Measurements from ENCODE around the gene PFKFB4.
"Not testable (repeated sequence)": the region's sequence is repeated elsewhere in the genome, so short reads cannot be mapped to it uniquely, and the experiment has no call there.

PFKFB4 gene

GRCh38 chr3:48524970-48525369 lies 31.6 kb downstream of the PFKFB4 start:
- DNase-seq, result no peak

- DNase-seq, result no peak
These were observed 35.0 kb downstream of the PFKFB4 start for GRCh38 chr3:48521635-48522034.

DNA sequence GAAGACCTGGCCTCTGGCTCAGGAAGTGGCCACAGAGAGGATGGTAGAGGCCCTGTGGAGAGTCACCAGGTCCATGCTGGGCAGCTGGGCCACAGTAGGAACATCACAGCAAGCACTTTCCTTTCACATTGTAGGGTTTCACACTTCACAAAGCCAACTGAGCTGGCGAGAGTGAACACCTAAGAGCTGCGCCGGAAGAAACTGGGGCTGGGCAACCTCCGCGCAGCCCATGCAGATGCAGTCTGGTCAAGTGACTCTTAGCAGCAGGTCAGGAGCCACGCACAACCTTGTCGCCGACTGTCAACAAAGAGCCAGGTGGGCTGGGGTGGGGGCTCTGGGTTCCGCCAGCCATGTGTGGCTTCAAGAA lies 37.3 kb downstream of the PFKFB4 start:
- DNase-seq, result no peak

GRCh38 chr3:48518638-48519276 lies 37.8 kb downstream of the PFKFB4 start:
- DNase-seq, result peak; percentile 25 to 49

- DNase-seq, result no peak
These were observed 38.5 kb downstream of the PFKFB4 start for GRCh38 chr3:48518069-48518468.

GRCh38 chr3:48516571-48516970 lies 40.0 kb downstream of the PFKFB4 start:
- DNase-seq, result no peak

DNA sequence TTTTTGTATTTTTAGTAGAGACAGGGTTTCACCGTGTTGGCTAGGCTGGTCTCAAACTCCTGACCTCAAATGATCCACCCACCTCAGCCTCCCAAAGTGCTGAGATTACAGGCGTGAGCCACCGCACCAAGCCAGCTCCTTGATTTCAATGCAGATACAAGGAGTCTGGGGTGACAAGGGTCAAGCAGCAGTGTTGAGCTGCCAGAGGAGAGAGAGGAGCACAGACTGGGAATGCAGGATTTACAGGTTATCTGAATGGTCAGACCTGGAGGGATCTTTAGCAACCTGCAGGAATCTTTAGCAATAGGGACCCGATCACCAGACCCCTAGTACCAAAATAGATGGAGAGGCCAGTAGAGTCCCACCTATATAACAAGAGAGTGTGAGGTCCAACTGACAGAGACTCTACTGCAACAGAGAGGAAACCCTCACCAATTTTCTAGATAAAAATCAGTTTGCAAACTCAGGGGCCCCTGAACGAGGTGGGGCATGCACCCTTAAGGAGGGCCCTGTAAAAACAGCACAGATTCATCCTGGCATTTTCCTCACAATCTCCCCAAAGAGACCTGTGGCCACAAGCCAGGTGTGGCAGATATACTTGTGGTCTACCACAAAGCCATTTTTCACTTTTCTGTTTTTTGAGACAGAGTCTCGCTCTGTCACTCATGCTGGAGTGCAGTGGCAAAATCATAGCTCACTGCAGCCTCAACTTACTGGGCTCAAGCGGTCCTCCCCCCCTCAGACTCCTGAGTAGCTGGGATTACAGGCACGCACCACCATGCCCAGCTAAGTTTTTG lies 42.0 kb downstream of the PFKFB4 start:
- no peak for DNase-seq

DNA sequence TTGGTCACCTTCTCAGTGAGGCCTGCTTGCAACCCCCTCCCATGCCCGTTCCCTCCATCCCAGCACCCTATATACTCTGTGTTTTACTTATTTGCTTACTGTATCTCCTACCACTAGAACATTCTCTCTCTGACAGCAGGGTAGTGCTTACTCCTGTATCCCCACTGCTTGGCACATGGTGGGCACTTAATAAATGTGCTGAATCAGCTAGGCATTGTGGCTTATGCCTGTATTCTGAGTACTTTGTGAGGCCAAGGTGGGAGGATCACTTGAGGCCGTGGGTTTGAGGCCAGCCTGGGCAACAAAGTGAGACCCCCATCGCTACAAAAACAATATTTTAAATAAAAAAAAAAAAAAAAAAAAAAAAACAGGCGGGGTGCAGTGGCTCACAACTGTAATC lies 45.1 kb downstream of the PFKFB4 start:
- DNase-seq, result no peak

DNA sequence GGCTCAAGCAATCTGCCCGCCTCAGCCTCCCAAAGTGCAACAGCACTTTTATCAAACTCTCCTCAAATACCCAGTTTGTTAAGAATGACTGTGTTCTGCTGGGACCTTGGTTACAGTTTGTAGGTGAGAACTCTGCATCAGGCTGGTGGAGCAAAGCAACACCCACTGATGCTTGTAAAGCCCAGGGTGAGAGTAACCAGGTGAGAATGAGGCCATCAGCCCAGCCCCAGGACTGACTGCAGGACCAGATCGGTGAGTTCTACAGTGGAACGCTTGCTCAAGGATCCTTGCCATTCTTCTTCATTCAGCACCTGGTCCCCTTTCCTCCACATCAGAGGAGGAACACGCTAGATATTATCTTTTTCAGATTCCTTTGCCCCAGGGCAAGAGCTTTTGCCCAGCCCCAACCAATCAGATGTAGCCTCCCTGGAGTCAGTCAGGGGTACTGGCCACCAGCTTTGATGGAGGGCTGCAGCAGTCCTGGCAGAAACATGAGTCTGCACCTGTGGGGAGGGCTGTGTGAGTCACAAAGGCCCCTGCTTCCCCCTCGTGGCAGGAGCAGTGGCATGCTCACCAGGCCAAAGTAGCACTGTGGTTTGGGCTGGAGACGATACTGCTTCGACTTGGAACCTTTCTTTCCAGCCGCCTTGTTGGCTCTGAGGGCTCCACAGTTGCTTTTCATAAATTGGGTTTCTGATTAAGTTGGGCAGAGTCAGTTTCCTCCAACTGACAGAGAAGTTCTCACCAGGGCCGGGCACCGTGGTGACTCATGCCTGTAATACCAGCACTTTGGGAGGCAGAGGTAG lies 49.1 kb downstream of the PFKFB4 start:
- peak; percentile 73 to 78 for DNase-seq

- no peak for DNase-seq
These were observed 50.6 kb downstream of the PFKFB4 start for GRCh38 chr3:48505968-48506504.

- DNase-seq, result no peak
These were observed 51.5 kb downstream of the PFKFB4 start for GRCh38 chr3:48505146-48505545.

DNA sequence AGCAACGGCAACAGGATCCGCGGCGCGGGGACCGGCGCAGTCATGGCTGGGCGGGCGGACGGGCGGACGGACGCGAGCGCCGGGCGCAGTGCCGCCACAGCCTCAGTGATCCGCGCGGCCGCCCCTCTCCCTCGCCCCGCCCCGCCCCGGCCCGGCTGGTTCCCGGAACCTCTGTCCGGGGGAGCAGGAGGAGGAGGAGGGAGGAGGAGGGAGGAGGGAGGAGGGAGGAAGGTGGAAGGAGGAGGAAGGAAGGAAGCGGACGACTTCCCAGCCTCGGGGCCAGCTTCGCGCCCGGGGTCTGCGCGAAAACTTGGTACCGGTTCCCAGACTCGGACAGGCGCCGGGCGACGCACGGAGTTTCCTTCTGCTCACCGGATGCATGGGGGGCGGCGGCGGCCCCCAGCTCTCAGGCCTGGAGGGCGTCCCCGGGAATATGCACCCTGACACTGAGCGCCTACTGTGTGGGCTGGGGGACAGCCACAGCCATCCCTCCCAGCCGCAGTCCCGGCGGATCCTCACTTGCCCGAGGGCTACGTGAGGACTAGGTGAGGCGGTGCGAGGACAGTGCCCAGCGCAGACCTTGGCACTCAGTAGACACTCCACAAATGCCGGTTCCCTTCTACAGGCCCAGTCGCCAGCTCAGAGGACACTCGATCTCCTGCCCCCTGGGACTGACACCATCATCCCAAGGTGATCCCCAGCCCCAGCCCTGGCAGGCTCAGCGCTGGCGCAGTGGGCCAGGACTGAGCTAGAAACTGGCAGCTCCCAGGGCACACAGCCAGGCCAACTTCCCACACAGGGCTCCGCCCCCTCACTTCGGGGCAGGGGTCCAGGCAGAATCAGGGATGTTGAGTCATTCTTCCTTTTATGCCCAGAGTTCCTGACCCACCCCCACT lies 52.3 kb downstream of the PFKFB4 start, which contains the start of gene SHISA5:
Gene SHISA5 (minus strand): TSS at position 124 of the 896 bp plus-strand sequence. CDS start 80 bp downstream, at position 44.
- DNase-seq, result peak; percentile 33 to 45

- DNase-seq, result peak in 1 of 2 experiments; percentile 12
These were observed 53.1 kb downstream of the PFKFB4 start for GRCh38 chr3:48503401-48504050.

- no peak for DNase-seq
These were observed 53.9 kb downstream of the PFKFB4 start for GRCh38 chr3:48502728-48503168.

DNA sequence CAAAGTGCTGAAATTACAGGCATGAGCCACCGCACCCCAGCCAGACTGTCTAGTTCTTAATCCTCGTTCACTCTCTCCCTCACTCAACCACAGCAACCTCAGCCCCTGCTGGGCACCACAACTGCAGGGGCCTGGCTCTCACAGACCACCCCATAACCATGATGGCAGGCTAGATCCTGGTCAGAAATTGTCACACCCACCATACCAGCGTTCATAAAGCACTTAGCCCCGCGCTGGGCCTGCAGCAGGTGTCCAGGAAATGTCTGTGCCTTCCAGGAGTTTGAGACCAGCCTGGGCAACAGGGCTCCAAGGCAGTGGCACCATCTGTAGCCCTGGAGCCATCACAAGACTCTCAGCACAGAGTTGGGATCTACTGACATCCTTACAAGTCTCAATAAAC lies 54.5 kb downstream of the PFKFB4 start:
- DNase-seq, result no peak

DNA sequence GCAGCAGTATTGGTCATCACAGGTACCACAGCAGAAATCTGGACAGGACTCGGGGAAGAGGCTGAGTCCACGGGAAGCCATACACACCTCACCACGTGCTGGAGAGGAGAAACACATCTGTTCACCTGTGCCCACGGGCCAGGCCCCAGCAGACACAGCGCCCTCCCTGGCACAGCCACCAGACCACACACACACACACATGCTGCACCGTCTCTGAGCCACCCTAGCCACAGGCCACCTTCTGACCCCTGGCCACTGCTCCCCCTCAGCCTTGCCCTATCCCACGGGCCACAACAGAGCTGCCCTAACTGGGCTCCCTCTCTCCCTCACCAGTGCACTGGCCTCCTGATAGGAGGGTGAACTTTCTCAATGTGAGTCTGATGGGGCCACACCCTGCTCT lies 55.4 kb downstream of the PFKFB4 start:
- DNase-seq, result no peak

GRCh38 chr3:48500656-48501055 lies 55.9 kb downstream of the PFKFB4 start:
- DNase-seq, result no peak

DNA sequence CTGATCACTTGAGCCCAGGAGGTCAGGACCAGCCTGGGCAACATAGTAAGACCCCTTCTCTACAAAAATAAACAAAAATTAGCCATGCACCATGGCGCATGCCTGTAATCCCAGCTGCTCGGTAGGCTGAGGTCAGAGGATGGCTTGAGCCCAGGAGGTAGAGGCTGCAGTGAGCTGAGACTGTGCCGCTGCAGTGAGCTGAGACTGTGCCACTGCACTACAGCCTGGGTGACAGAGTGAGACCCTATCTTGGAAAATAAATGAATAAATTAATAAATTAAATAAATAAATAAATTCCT lies 63.5 kb downstream of the PFKFB4 start:
- no peak for DNase-seq

GRCh38 chr3:48492461-48493202 lies 64.0 kb downstream of the PFKFB4 start:
- peak; percentile 84 for DNase-seq

DNA sequence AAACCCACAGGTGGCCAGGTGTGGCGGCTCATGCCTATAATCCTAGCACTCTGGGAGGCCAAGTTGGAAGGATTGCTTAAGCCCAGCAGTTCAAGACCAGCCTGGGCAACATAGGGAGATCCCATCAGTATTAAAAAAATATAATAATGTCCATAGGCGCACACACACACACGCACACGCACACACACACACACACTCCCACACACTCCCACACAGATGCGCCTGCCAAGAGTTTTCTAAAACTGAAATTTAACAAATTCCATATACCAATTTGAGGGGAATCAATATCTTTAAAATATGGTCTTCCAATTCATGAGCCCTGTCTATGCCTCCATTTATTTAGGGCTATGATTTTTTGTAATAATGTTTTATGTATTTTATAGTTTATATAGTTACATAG lies 69.7 kb downstream of the PFKFB4 start:
- DNase-seq, result no peak

- not testable (repeated sequence) for DNase-seq
These were observed 73.8 kb downstream of the PFKFB4 start for GRCh38 chr3:48482822-48483221.
